PC-3 (cell line): ENCODE results near the gene CAND2.

Experiments used
- EZH2phosphoT487 ChIP-seq: fragments of 300-600 bp; sonication (generic); IDR thresholded peaks from 2 replicates; pipeline ENCODE4 v1.6.1; 2018; ENCODE audit warnings: mild to moderate bottlenecking, antibody characterized with exemption, low read length, borderline replicate concordance
- TF ChIP-seq, protein P1 (sequence below): fragments of 300-600 bp; sonication (generic); conservative IDR thresholded peaks from 2 replicates; pipeline ENCODE4 v1.5.1; 2017; ENCODE audit warnings: antibody characterized with exemption, low read depth, mild to moderate bottlenecking, low read length

DNA sequence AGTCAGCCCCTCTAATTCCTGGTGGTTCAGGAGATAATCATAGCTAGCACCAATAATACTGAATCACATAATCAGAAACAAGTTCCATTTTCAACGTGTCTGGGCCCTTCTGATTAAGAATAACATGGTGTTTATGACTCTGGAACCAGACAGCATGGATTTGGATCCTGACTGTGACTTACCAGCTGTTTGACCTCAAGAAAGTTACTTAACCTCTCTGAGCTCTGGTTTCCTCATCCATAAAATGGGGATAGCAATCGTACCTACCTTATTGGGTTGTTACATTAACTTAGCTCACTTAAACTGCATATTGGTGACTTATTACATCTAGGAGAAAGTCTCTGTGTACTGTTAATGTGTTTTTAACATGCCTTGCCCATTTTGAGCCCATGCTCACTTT is 26.7 kb upstream of the CAND2 start:
- TF ChIP-seq, protein P1, sequence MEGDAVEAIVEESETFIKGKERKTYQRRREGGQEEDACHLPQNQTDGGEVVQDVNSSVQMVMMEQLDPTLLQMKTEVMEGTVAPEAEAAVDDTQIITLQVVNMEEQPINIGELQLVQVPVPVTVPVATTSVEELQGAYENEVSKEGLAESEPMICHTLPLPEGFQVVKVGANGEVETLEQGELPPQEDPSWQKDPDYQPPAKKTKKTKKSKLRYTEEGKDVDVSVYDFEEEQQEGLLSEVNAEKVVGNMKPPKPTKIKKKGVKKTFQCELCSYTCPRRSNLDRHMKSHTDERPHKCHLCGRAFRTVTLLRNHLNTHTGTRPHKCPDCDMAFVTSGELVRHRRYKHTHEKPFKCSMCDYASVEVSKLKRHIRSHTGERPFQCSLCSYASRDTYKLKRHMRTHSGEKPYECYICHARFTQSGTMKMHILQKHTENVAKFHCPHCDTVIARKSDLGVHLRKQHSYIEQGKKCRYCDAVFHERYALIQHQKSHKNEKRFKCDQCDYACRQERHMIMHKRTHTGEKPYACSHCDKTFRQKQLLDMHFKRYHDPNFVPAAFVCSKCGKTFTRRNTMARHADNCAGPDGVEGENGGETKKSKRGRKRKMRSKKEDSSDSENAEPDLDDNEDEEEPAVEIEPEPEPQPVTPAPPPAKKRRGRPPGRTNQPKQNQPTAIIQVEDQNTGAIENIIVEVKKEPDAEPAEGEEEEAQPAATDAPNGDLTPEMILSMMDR = no peak
- no peak for TF ChIP-seq EZH2phosphoT487
